ENCODE data around the gene MAN1C1. TPM values are rescaled to one million over a fixed set of nuclear protein-coding genes. Genes with fewer than 3 reads are reported as not detected.

Gene MAN1C1
- polyA plus RNA-seq, 3 donors from 2014 or later = 0.48 to 2.8 (median 1.2) TPM

DNA sequence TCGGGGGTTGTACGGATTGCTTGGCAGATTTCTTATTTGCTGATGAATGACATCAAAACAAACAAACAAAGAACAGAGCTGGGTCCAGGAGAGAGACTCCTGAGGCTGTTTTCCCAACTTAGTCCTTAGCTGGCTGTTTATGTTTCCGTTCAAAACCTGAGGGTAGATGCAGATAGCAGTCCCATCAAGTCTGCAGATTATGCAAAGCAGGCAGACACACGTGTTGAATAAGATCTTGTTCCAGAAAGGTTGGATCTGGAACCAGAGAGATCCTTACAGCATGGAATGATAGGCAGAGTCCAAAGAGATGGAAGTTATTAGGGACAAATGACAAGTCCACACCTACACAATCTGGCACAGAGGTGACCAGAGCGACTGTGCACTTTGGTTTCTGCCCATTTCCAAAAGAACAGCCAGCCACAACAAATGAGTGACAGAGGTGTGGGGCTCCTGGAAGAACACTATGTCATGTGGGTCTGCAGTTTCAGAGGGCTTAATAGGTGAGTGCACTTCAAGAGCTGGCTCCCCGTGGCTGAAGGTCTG lies 65.5 kb downstream of the MAN1C1 start:
- Mint-ChIP-seq H3K4me1 (peaks cover 10 to 21% of the 10 kb centered on the region in 2 donors), H3K4me3 (no peak overlapping the region), H3K27ac (no peak overlapping the region), H3K27me3 (ENCODE audit: low read depth in 3 of 3) (peaks cover 0 to 6% (median 6%) of the 10 kb centered on the region in 3 donors), H3K9me3 (no peaks in the 10 kb centered on the region), H3K36me3 (peaks cover 0 to 4% (median 4%) of the 10 kb centered on the region in 3 donors)
- no peak for DNase-seq

- Mint-ChIP-seq H3K27me3 (ENCODE audit: low read depth in 3 of 3) (peaks cover 0 to 6% (median 4%) of the 10 kb centered on the region in 3 donors), H3K36me3 (peaks cover 0 to 9% (median 4%) of the 10 kb centered on the region in 3 donors), H3K4me3 (no peak overlapping the region), H3K27ac (no peak overlapping the region), H3K4me1 (peaks cover 0 to 11% of the 10 kb centered on the region in 2 donors), H3K9me3 (no peaks in the 10 kb centered on the region)
- no peak for DNase-seq
Observed at GRCh38 chr1:25683177-25683576, 66.6 kb downstream of the MAN1C1 start.

DNA sequence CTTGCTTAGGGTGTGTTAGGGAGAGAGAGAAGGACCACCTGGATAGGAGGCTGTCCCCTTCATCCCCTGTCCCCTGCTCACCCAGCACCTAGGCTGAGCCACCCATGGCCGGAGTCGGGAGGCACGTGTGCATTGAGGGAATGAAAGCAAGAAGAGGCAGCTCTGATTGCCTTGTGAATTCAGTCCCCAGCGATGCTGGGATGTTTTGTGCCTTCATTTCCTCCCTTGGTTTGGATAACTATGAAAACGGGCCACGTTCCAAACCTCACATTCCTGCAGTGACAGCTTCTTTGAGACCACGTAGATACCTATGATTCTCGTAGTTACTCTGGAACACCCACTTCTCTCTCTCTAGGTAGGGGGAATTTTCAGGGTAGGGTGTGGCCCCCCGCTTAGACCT lies 67.1 kb downstream of the MAN1C1 start:
- no peak for DNase-seq

DNA sequence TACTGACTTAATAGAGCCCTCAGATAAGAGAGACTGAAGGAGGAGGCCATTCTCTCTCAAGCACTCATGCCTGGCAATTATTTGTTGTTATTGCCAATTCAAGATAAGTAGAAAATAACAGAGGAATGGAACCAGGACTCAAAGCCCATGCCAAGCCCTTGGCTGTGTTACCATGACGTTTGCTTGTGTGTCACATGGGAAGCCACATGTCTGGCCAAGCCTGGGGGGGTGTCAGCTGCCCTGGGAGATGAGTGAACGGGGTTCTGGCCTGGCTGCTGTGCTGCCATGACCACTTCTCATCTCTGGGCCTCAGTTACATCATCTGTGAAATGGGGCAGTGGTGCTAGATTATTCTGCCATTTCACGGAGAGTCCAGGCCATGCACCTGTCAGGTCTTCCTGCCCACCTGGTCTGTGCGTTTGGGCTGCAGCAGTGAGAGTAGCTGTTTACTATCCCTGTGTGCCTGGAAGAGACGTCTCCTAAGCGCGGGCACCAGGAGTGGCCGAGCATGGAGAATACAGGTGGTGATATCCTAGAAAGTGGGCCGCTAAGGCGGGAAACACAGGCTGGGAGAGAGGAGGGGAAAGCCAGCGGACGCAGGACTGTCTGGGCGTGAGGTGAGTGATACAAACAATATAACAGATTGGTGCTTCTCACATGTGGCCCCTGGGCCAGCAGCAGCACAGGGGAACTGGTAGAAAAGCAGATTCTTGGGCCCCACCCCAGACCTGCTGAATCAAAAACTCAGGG lies 67.8 kb downstream of the MAN1C1 start:
- DNase-seq = no peak
- peaks cover 0 to 9% (median 4%) of the 10 kb centered on the region in 3 donors for H3K36me3 Mint-ChIP-seq
- peaks cover 0 to 4% of the 10 kb centered on the region in 2 donors for H3K4me1 Mint-ChIP-seq
- peaks cover 0 to 4% (median 3%) of the 10 kb centered on the region in 3 donors for H3K27me3 Mint-ChIP-seq (ENCODE audit: low read depth in 3 of 3)
- H3K4me3 Mint-ChIP-seq = no peak overlapping the region
- H3K9me3 Mint-ChIP-seq = no peaks in the 10 kb centered on the region
- no peak overlapping the region for H3K27ac Mint-ChIP-seq

More for the DNA sequence above, 67.1 kb downstream of the MAN1C1 start:
- Mint-ChIP-seq H3K9me3 (no peaks in the 10 kb centered on the region), H3K27me3 (ENCODE audit: low read depth in 3 of 3) (peaks cover 0 to 4% (median 4%) of the 10 kb centered on the region in 3 donors), H3K27ac (no peak overlapping the region), H3K4me1 (peaks cover 0 to 5% of the 10 kb centered on the region in 2 donors), H3K4me3 (no peak overlapping the region), H3K36me3 (peaks cover 0 to 9% (median 4%) of the 10 kb centered on the region in 3 donors)

DNA sequence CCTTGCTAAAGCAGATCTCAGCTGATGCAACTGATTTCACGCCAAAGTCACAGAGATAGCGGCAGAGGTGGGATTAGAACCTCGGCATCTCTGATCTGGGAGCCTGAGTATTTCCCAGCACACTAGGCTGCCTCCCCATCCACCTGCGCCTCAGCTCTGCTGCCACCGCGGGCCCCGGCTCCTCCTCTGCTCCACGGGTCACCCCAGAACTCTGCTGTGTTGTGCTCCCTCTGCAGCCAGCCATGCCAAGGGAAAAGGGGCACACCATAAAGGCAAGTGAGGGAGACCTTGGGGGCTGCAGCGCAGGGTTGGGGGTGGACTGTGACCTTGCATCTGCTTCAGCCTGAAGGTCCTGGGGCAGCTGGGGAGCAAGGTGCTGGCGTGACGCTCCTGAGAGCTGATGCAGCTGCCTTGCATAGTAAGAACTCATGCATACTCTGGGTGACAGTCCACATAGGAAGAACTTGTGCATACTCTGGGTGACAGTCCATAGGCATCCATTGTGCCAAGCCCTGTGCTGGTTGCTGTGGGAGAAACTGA lies 68.7 kb downstream of the MAN1C1 start:
- peaks cover 0 to 9% (median 4%) of the 10 kb centered on the region in 3 donors for H3K36me3 Mint-ChIP-seq
- H3K4me3 Mint-ChIP-seq = no peak overlapping the region
- DNase-seq = no peak
- H3K27me3 Mint-ChIP-seq (ENCODE audit: low read depth in 3 of 3) = peaks cover 0 to 4% (median 3%) of the 10 kb centered on the region in 3 donors
- no peak overlapping the region for H3K27ac Mint-ChIP-seq
- no peaks in the 10 kb centered on the region for H3K9me3 Mint-ChIP-seq
- peaks cover 0 to 3% of the 10 kb centered on the region in 2 donors for H3K4me1 Mint-ChIP-seq

DNA sequence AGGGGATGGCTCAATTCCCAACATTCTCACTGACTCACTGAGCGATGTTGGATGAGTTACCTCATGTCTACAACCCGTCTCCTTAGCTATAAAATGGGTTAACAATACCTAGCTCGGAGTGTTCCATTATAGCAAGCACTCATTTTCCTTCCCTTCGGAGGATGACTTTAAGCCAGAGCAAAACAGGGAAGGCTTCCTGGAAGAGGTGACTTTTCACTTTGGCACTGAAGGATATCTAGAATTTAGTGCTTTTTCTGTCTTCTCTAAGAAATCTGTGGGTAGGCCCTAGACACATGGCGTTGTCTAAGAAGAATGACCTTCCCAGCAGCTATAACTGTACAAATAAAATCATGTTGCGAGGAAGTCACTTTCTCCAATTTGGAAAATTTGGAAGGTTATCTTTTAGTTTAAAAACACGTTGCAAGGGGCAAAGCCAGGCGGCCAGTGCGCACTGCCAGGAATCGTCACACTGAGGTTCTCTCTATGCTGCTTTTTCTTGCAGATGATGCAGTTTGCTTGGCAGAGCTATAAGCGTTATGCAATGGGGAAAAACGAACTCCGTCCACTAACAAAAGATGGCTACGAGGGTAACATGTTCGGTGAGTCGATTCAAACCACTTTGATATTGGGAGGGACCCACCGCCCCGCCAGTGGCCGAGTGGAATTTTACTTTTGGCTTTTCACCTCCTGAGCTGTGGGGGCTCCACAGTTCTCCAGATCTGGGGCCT lies 69.5 kb downstream of the MAN1C1 start:
- H3K27ac Mint-ChIP-seq = no peak overlapping the region

DNA sequence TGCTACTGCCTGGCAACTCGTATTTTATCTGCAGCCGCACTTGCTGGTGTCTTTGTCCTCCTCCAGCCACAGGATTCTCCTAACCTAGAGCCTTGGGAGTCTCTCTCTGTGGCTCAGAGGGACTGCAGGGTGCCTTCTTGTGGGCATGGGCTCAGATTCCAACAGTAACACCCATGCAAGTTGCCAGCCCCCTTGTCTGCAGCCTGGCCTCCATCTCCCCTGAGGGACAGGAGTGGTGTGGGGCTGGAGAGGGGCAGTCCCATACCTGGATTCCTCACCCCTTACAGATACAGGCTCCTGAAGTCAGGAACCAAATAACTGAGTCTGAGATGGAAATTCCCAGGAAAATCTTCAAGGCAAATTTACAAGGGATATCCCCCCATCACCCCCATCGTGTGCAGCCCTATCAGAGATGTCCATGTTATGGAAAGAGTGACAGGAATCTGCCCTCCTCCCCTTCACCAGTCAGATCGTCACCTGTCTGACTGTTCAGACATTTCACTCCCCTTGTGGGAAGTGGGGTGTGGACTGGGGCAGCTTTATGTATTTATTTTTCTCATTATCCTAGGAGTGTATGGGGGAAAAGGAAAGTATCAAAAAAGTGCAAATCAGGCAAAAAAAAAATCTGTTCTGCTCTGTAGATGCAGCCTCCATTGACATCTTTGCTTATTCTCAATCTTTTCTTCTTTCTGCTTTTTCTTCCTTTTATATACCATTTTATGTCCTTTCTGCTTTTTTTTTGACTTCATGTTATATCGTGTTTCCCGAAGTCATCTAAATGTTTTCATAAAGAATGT lies 70.8 kb downstream of the MAN1C1 start:
- no peak for DNase-seq
- Mint-ChIP-seq H3K4me3 (no peak overlapping the region), H3K27ac (peak overlapping the region in 2 of 6 donors; percentile 22 to 62), H3K36me3 (peaks cover 0 to 5% (median 4%) of the 10 kb centered on the region in 3 donors), H3K9me3 (no peaks in the 10 kb centered on the region), H3K27me3 (ENCODE audit: low read depth in 3 of 3) (peaks cover 3 to 4% (median 3%) of the 10 kb centered on the region in 3 donors), H3K4me1 (no peaks in the 10 kb centered on the region)

More for the DNA sequence above, 69.5 kb downstream of the MAN1C1 start:
- DNase-seq = no peak
- H3K36me3 Mint-ChIP-seq = peaks cover 0 to 5% (median 4%) of the 10 kb centered on the region in 3 donors
- no peak overlapping the region for H3K4me3 Mint-ChIP-seq
- peaks cover 2 to 3% (median 3%) of the 10 kb centered on the region in 3 donors for H3K27me3 Mint-ChIP-seq (ENCODE audit: low read depth in 3 of 3)
- H3K9me3 Mint-ChIP-seq = no peaks in the 10 kb centered on the region
- no peaks in the 10 kb centered on the region for H3K4me1 Mint-ChIP-seq

DNA sequence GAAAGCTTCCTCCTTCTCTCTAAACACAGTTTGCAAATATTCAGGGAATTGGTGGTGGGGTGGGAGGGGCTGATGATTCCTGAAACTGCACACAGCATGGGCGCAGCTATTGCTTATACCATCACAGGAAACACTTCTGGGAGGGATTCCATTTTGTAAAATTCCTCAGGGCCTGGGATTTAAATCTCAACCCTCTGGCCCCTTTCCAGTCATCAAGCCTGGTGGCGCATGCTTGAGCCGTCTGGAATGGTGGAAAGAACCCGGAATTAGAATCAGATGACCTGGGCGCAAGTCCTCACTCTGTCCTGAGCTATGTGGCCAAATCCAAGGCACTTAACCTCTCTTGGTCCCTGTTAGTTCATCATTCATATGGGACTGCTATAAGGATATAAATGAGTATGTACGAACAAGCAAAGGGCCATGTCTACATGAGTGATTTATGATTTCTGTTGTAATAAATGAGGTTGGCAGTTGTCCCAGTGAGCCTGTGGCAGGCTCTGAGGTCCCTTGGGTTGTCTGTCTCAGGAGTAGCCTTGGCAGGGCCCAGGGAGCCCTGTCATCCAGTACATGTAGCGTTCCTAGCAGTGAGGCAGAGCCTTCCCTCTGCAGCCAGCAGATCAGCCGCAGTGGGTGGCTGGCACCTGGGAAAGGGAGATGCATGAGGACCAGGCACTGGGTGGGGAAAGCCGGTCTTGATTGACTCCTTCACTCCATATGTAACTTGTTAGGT lies 72.0 kb downstream of the MAN1C1 start:
- no peaks in the 10 kb centered on the region for H3K9me3 Mint-ChIP-seq
- no peak overlapping the region for H3K27ac Mint-ChIP-seq
- no peak overlapping the region for H3K4me3 Mint-ChIP-seq
- H3K36me3 Mint-ChIP-seq = peaks cover 0 to 5% (median 4%) of the 10 kb centered on the region in 3 donors
- no peak for DNase-seq
- no peaks in the 10 kb centered on the region for H3K4me1 Mint-ChIP-seq
- peaks cover 3 to 4% (median 3%) of the 10 kb centered on the region in 3 donors for H3K27me3 Mint-ChIP-seq (ENCODE audit: low read depth in 3 of 3)

- peaks cover 0 to 4% (median 4%) of the 10 kb centered on the region in 3 donors for H3K27me3 Mint-ChIP-seq (ENCODE audit: low read depth in 3 of 3)
- H3K36me3 Mint-ChIP-seq = peaks cover 0 to 5% (median 4%) of the 10 kb centered on the region in 3 donors
- H3K4me3 Mint-ChIP-seq = no peak overlapping the region
- no peaks in the 10 kb centered on the region for H3K4me1 Mint-ChIP-seq
- H3K9me3 Mint-ChIP-seq = no peaks in the 10 kb centered on the region
- no peak for DNase-seq
- H3K27ac Mint-ChIP-seq = peak overlapping the region in 1 of 6 donors; percentile 37
Observed at GRCh38 chr1:25689686-25690381, 73.2 kb downstream of the MAN1C1 start.

GRCh38 chr1:25690396-25690956 lies 73.9 kb downstream of the MAN1C1 start:
- H3K27me3 Mint-ChIP-seq (ENCODE audit: low read depth in 3 of 3) = peaks cover 0 to 4% (median 4%) of the 10 kb centered on the region in 3 donors

GRCh38 chr1:25691211-25691610 lies 74.6 kb downstream of the MAN1C1 start:
- H3K27ac Mint-ChIP-seq = no peak overlapping the region
- H3K4me3 Mint-ChIP-seq = no peak overlapping the region
- no peak for DNase-seq
- no peaks in the 10 kb centered on the region for H3K4me1 Mint-ChIP-seq
- peaks cover 0 to 5% (median 4%) of the 10 kb centered on the region in 3 donors for H3K36me3 Mint-ChIP-seq
- H3K27me3 Mint-ChIP-seq (ENCODE audit: low read depth in 3 of 3) = peaks cover 0 to 4% (median 4%) of the 10 kb centered on the region in 3 donors
- no peaks in the 10 kb centered on the region for H3K9me3 Mint-ChIP-seq

More at GRCh38 chr1:25690396-25690956, 73.9 kb downstream of the MAN1C1 start:
- H3K36me3 Mint-ChIP-seq = peaks cover 0 to 5% (median 4%) of the 10 kb centered on the region in 3 donors
- no peak overlapping the region for H3K27ac Mint-ChIP-seq
- H3K9me3 Mint-ChIP-seq = no peaks in the 10 kb centered on the region
- H3K4me3 Mint-ChIP-seq = no peak overlapping the region
- no peaks in the 10 kb centered on the region for H3K4me1 Mint-ChIP-seq
- no peak for DNase-seq

DNA sequence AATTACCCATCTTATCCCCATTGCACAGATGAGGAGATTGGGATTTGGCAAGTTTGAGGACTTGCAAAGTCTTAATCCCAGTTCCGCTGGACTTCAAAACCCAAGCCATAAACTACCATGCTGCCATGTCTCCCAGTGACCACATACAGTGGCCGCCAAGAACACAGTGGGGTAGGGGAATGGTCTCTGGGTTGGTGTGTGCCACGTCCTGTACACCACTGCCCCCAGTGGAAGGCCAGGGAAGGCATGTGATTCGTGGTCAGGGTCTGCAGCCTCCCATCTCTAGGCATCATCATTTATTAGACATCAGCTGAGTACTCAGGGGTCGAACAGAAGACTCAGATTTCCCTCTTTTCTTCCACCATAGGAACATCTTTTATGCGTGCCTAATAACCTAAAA lies 76.0 kb downstream of the MAN1C1 start:
- DNase-seq = peak; percentile 15 to 24 (median 22)
- H3K27ac Mint-ChIP-seq = no peak overlapping the region
- H3K9me3 Mint-ChIP-seq = no peaks in the 10 kb centered on the region
- no peaks in the 10 kb centered on the region for H3K4me1 Mint-ChIP-seq
- H3K36me3 Mint-ChIP-seq = peaks cover 0 to 5% (median 0%) of the 10 kb centered on the region in 3 donors
- H3K4me3 Mint-ChIP-seq = no peak overlapping the region
- H3K27me3 Mint-ChIP-seq (ENCODE audit: low read depth in 3 of 3) = peaks cover 0 to 4% (median 4%) of the 10 kb centered on the region in 3 donors

Measured in immature natural killer cell (primary cell).